ENCODE measurements around the gene LTBP2. TPM values are rescaled to one million over a fixed set of nuclear protein-coding genes. Genes with fewer than 3 reads are reported as not detected.

LTBP2 gene
- total and polyA plus RNA-seq, 2 of the 13 experiments (the other 11 are each of a cell fraction or from before 2014, with no cell fraction given): 0.20 to 0.41 TPM

GRCh38 chr14:74528886-74529285, 83.2 kb downstream of the LTBP2 start:
- peaks cover 6 to 54% of the 10 kb centered on the region in 2 experiments; a peak in 4 of 5 replicates for H3K27me3 ChIP-seq (ENCODE audit: control insufficient read depth in 1 of 2, insufficient read depth in 2 of 2, low read length in 2 of 2)
- no peaks in the 10 kb centered on the region for H3K36me3 ChIP-seq (replicated peaks in 1 of 2; ENCODE audit: control insufficient read depth in 1 of 2, insufficient read depth in 2 of 2, low read length in 2 of 2)
- H4K20me1 ChIP-seq (ENCODE audit: insufficient read depth, low read length): no peaks in the 10 kb centered on the region
- no TSS peak for BruUV-seq (replicated peaks)
- H3K4me1 ChIP-seq (ENCODE audit: insufficient read depth, low read length): no peaks in the 10 kb centered on the region
- H3K4me2 ChIP-seq (ENCODE audit: low read depth, low read length): no peak overlapping the region
- no peak overlapping the region for H2AFZ ChIP-seq (ENCODE audit: low read length)
- H3K27ac ChIP-seq (ENCODE audit: extremely low read length, insufficient read depth, low read length): no peak overlapping the region
- WGBS (ENCODE audit: low lambda C conversion rate): 93% methylated on average over 9 of the region's 10 CpGs
- ChIA-PET POLR2A (no interaction called here), CTCF (ENCODE audit: low intra/inter-chr PET ratio, low total read pairs) (no interaction called here)
- ATAC-seq: no peak
- H3K9me3 ChIP-seq (ENCODE audit: low read length): no peaks in the 10 kb centered on the region
- no peak for FAIRE-seq
- in situ Hi-C loops (cut with HindIII; ENCODE audit: extremely low pct_ligation_motif_present, low pct_unique_long_range_greater_than_20kb) (no loop called here), intact Hi-C loops (cut with micrococcal nuclease; ENCODE audit: unreplicated experiment) (no loop called here)
- TF ChIP-seq, protein P1, sequence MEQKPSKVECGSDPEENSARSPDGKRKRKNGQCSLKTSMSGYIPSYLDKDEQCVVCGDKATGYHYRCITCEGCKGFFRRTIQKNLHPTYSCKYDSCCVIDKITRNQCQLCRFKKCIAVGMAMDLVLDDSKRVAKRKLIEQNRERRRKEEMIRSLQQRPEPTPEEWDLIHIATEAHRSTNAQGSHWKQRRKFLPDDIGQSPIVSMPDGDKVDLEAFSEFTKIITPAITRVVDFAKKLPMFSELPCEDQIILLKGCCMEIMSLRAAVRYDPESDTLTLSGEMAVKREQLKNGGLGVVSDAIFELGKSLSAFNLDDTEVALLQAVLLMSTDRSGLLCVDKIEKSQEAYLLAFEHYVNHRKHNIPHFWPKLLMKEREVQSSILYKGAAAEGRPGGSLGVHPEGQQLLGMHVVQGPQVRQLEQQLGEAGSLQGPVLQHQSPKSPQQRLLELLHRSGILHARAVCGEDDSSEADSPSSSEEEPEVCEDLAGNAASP (CRISPR knock-in tag; IDR thresholded peaks at IDR 0.05; ENCODE audit: borderline replicate concordance): no peak
- TF ChIP-seq ZSCAN31 (CRISPR knock-in tag; IDR thresholded peaks at IDR 0.05; ENCODE audit: low read depth): no peak
- TF ChIP-seq KDM2A (CRISPR knock-in tag; IDR thresholded peaks at IDR 0.05; ENCODE audit: borderline replicate concordance, low read depth): no peak
- no peak for TF ChIP-seq ZSCAN20 (CRISPR knock-in tag; IDR thresholded peaks at IDR 0.05; ENCODE audit: borderline replicate concordance)
- no peak for TF ChIP-seq ETS1 (CRISPR knock-in tag; IDR thresholded peaks at IDR 0.05)
- no peak for TF ChIP-seq JUND (CRISPR knock-in tag; IDR thresholded peaks at IDR 0.05)
- H3K79me2 ChIP-seq (ENCODE audit: insufficient read depth, low read length): no peaks in the 10 kb centered on the region
- no peak for DNase-seq (ENCODE audit: low spot score)
- H3K9ac ChIP-seq (ENCODE audit: insufficient read depth, low read depth, low read length): no peak overlapping the region
- no peak overlapping the region for H3K4me3 ChIP-seq (replicated peaks in 1 of 3; ENCODE audit: insufficient read depth in 1 of 3, low read depth in 2 of 3, low read length in 3 of 3)

GRCh38 chr14:74528406-74528805, 83.6 kb downstream of the LTBP2 start:
- no peak overlapping the region for H3K4me2 ChIP-seq (ENCODE audit: low read depth, low read length)
- WGBS (ENCODE audit: low lambda C conversion rate): no CpG with 5 or more reads among the region's 14 CpGs
- H3K27ac ChIP-seq (ENCODE audit: extremely low read length, insufficient read depth, low read length): no peak overlapping the region
- no peak for ATAC-seq
- H4K20me1 ChIP-seq (ENCODE audit: insufficient read depth, low read length): no peaks in the 10 kb centered on the region
- FAIRE-seq: no peak
- no peaks in the 10 kb centered on the region for H3K36me3 ChIP-seq (replicated peaks in 1 of 2; ENCODE audit: control insufficient read depth in 1 of 2, insufficient read depth in 2 of 2, low read length in 2 of 2)
- TF ChIP-seq ZNF703 (CRISPR knock-in tag; IDR thresholded peaks at IDR 0.05; ENCODE audit: borderline replicate concordance) (no peak), ZNF740 (CRISPR knock-in tag; IDR thresholded peaks at IDR 0.05) (no peak)
- H3K27me3 ChIP-seq (ENCODE audit: control insufficient read depth in 1 of 2, insufficient read depth in 2 of 2, low read length in 2 of 2): peaks cover 6 to 58% of the 10 kb centered on the region in 2 experiments; a peak in 4 of 5 replicates
- H3K79me2 ChIP-seq (ENCODE audit: insufficient read depth, low read length): no peaks in the 10 kb centered on the region
- H3K4me1 ChIP-seq (ENCODE audit: insufficient read depth, low read length): no peaks in the 10 kb centered on the region
- no peak overlapping the region for H3K4me3 ChIP-seq (replicated peaks in 1 of 3; ENCODE audit: insufficient read depth in 1 of 3, low read depth in 2 of 3, low read length in 3 of 3)
- in situ Hi-C loops (cut with HindIII; ENCODE audit: extremely low pct_ligation_motif_present, low pct_unique_long_range_greater_than_20kb): no loop called here
- intact Hi-C loops (cut with micrococcal nuclease; ENCODE audit: unreplicated experiment): no loop called here
- DNase-seq (ENCODE audit: low spot score): no peak
- BruUV-seq (replicated peaks): no TSS peak
- no peak overlapping the region for H3K9ac ChIP-seq (ENCODE audit: insufficient read depth, low read depth, low read length)
- ChIA-PET POLR2A (no interaction called here), CTCF (ENCODE audit: low intra/inter-chr PET ratio, low total read pairs) (no interaction called here)
- no peaks in the 10 kb centered on the region for H3K9me3 ChIP-seq (ENCODE audit: low read length)
- no peak overlapping the region for H2AFZ ChIP-seq (ENCODE audit: low read length)

Measured in HepG2 (cell line).